OCI-LY3 (cell line): ENCODE results near the gene PEX26.

ENCODE experiments used
- H2AFZ ChIP-seq: fragments of 200-600, 300-600 bp; shearing (Covaris generic); 2 replicates; pipeline ENCODE4 v1.6.0; 2014; ENCODE audit warnings: antibody characterized with exemption, low read depth, low read length
- H3K27ac ChIP-seq: fragments of 200-600, 300-600 bp; sonication (generic); 2 replicates; pipeline ENCODE4 v1.5.1; 2014; ENCODE audit warnings: mild to moderate bottlenecking, low read length, moderate library complexity, mixed read lengths
- H3K27me3 ChIP-seq: fragments of 200-600, 300-600 bp; sonication (generic); 2 replicates; pipeline ENCODE4 v1.6.1; 2014; ENCODE audit warnings: low read depth, low read length, mixed read lengths
- H3K36me3 ChIP-seq: fragments of 200-600, 300-600 bp; sonication (generic); replicated peaks from 2 replicates; pipeline ENCODE3; 2014; ENCODE audit warnings: low read depth, low read length, mixed read lengths
- H3K4me1 ChIP-seq: fragments of 300-600, 200-600 bp; sonication (generic); 2 replicates; pipeline ENCODE4 v1.6.1; 2014; ENCODE audit warnings: low read length, mixed read lengths
- H3K4me2 ChIP-seq: fragments of 200-600, 300-600 bp; sonication (generic); 2 replicates; pipeline ENCODE4 v1.6.1; 2014; ENCODE audit warnings: low read length, mixed read lengths
- H3K4me3 ChIP-seq: fragments of 300-600, 200-600 bp; sonication (generic); 2 replicates; pipeline ENCODE4 v1.5.1; 2014; ENCODE audit warnings: antibody characterized with exemption, mild to moderate bottlenecking, low read length, moderate library complexity
- H3K79me2 ChIP-seq: fragments of 300-600, 200-600 bp; shearing (Covaris generic); 2 replicates; pipeline ENCODE4 v1.6.1; 2014; ENCODE audit warnings: mild to moderate bottlenecking, low read length, mixed read lengths
- H3K9ac ChIP-seq: fragments of 300-600, 200-600 bp; shearing (Covaris generic); 2 replicates; pipeline ENCODE4 v1.6.0; 2014; ENCODE audit warnings: mild to moderate bottlenecking, low read length, moderate library complexity
- H3K9me3 ChIP-seq: fragments of 200-600, 300-600 bp; shearing (Covaris generic); 2 replicates; pipeline ENCODE4 v1.6.1; 2014; ENCODE audit warnings: low read length, mixed read lengths; ENCODE audit not compliant: insufficient read depth
- H4K20me1 ChIP-seq: fragments of 200-600, 300-600 bp; sonication (generic); 2 replicates; pipeline ENCODE4 v1.6.1; 2016; ENCODE audit warnings: low read length, mixed read lengths; ENCODE audit not compliant: insufficient read depth
- CTCF ChIP-seq: fragments of 200-600, 300-600 bp; sonication (generic); IDR thresholded peaks from 2 replicates; pipeline ENCODE4 v1.5.1; 2014; ENCODE audit warnings: antibody characterized with exemption, low read length, low read depth
- EZH2phosphoT487 ChIP-seq: fragments of 200-600 bp; shearing (Covaris generic); IDR thresholded peaks from 2 replicates; pipeline ENCODE4 v1.6.1; 2018; ENCODE audit warnings: antibody characterized with exemption, mixed run types, low read depth

PEX26 gene

DNA sequence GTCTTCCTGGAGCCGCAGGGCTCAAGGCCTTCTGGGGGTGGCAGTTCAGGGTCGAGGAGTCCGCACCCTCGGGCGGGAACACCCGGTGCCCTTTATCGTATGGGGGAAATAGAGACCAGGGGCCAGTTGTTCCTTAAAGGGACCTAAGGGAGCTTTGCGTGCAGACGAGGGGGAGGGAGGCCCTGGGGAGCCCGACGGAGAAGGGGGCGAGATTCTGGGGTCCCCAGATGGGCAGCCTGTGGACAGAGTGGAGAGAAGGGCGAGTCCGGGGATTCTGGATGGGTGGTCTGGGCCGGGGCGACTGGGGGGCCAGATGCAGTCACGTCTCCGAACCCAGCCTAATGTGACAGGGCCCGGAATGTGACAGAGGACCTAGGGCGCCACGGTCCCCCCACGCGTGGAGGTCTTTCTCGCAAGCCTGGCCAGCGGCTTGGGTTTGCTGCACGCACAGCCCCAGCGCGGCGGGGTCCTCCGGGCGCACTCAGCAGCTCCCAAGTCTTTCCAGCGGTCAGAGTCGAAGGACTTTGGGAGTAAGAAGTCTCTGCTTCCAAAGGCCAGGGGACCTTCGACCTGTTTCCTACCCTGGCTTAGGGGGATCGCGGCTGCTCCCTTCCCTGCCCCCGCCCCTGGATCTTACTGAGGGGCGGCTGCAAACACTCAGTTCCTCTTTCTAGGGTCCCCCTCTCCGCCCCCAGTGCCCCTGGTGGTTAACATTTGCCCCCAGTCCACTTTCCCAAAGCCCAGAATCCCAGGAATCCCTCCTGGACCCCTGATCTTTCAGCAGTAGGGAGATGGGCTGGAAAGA lies 33.4 kb downstream of the PEX26 start:
- H3K79me2 ChIP-seq = no peaks in the 10 kb centered on the region
- H3K36me3 ChIP-seq = peaks cover 8% of the 10 kb centered on the region
- peaks cover 12% of the 10 kb centered on the region; the same call in 1 of the 2 replicates for H3K9me3 ChIP-seq
- no peak overlapping the region for H3K4me2 ChIP-seq
- no peak overlapping the region for H3K9ac ChIP-seq
- H3K27me3 ChIP-seq = 0 out of 2 replicates have a peak, but pooled peaks cover 7% of the 10 kb centered on the region
- no peaks in the 10 kb centered on the region for H4K20me1 ChIP-seq
- no peak overlapping the region for H2AFZ ChIP-seq
- no peak overlapping the region for H3K4me3 ChIP-seq
- H3K4me1 ChIP-seq = no peaks in the 10 kb centered on the region
- no peak overlapping the region for H3K27ac ChIP-seq
- TF ChIP-seq CTCF (no peak), EZH2phosphoT487 (no peak)

DNA sequence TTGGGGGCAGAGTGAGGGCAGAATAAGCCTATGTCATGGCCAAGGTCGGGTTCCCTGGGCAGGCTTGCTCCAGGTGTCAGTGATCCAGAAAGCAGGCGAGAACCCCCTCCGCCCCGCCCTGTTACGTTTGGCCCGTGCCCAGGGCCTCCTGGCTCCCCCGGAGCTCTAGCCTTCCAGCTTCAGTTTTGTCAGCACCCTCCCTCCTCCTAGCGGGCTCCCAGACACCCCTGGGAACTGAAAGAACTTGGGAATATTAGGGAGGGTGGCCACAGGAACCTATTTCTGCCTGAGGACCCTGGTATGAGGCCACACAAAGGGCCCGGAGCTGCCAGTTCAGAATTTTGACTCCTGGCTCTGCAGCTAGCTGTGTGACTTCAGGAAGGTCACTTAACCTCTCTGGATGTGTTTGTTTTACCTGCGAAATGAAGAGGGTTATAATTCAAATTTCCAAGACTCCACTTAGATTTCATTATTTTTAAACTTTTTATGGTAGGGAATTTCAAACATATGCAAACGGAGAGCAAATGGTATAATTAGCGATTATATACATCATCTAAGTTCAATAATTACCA lies 34.1 kb downstream of the PEX26 start:
- TF ChIP-seq CTCF (no peak), EZH2phosphoT487 (no peak)
- no peak overlapping the region for H2AFZ ChIP-seq
- peaks cover 11% of the 10 kb centered on the region; the same call in 1 of the 2 replicates for H3K9me3 ChIP-seq
- H3K4me3 ChIP-seq = no peak overlapping the region
- 0 out of 2 replicates have a peak, but pooled peaks cover 7% of the 10 kb centered on the region for H3K27me3 ChIP-seq
- H3K4me2 ChIP-seq = no peak overlapping the region
- H3K36me3 ChIP-seq = peaks cover 8% of the 10 kb centered on the region
- H3K27ac ChIP-seq = no peak overlapping the region
- H3K9ac ChIP-seq = no peak overlapping the region
- H3K4me1 ChIP-seq = no peaks in the 10 kb centered on the region
- H3K79me2 ChIP-seq = no peaks in the 10 kb centered on the region
- no peaks in the 10 kb centered on the region for H4K20me1 ChIP-seq

DNA sequence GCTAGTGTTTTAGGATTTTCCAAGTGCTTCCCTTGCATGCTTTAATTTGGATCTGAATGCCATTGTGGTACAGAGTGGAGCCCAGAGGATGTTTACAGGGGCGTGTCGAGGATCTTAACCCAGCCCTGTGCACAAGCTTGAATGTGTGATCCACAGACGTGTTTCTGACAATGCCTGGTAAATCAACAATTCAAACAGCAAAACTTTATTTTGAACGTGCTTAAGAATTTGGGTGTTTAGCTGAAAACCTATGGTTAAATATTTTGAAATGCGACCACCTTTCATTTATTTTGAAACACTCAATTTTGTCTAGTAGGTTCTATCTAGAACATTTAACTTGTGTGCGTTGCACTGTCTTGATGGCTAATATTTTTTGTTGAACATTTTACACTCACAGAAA lies 34.6 kb downstream of the PEX26 start:
- no peak overlapping the region for H3K4me2 ChIP-seq
- 0 out of 2 replicates have a peak, but pooled peaks cover 7% of the 10 kb centered on the region for H3K27me3 ChIP-seq
- no peak overlapping the region for H2AFZ ChIP-seq
- TF ChIP-seq CTCF (no peak), EZH2phosphoT487 (no peak)
- no peak overlapping the region for H3K9ac ChIP-seq
- H3K27ac ChIP-seq = no peak overlapping the region
- H4K20me1 ChIP-seq = no peaks in the 10 kb centered on the region
- peaks cover 8% of the 10 kb centered on the region; the same call in 1 of the 2 replicates for H3K9me3 ChIP-seq
- no peaks in the 10 kb centered on the region for H3K4me1 ChIP-seq
- no peaks in the 10 kb centered on the region for H3K79me2 ChIP-seq
- H3K4me3 ChIP-seq = no peak overlapping the region
- H3K36me3 ChIP-seq = peaks cover 4% of the 10 kb centered on the region

DNA sequence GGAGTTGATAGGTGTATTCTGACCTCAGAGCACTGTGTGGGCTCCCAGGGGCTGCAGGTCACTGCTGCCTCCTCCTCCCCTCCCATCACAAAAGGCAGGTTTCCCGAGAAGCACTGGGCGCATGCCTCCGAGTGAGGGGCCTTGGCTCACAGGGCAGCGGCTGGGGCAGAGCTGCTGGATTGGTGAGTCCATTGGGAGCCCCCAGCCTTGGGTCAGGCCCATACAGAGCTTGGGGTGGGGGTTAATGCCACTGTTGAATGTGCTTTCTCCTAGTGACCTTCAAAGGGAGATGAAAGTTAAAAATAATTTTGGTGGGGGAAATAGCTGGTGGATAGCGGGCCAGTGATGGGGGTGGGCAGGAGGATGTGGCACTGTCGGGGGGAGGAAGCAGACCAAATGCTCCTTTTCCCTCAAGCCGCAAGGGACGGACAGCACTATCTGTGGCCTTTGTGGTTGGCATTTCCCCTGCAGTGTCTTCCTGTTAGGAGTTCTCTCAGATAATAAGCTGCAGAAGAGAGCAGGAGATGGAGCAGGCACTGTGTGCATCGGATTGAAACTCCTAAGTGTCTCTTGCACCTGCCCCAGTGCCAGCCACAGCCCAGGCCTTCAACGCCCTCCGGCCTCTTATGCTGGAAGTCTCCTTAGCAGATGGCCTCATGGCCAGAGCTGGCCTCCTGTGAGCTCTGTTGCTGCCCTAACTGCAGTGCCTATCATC lies 36.0 kb downstream of the PEX26 start:
- Histone ChIP-seq H3K27me3 (0 out of 2 replicates have a peak, but pooled peaks cover 7% of the 10 kb centered on the region), H3K79me2 (no peaks in the 10 kb centered on the region), H3K36me3 (no peaks in the 10 kb centered on the region), H3K9me3 (no peaks in the 10 kb centered on the region), H3K27ac (no peak overlapping the region), H4K20me1 (no peaks in the 10 kb centered on the region), H2AFZ (no peak overlapping the region), H3K4me2 (no peak overlapping the region), H3K9ac (no peak overlapping the region), H3K4me1 (no peaks in the 10 kb centered on the region), H3K4me3 (no peak overlapping the region)
- TF ChIP-seq CTCF (no peak), EZH2phosphoT487 (no peak)
